ENCODE measurements around the gene TNFRSF4. TPM values are rescaled to one million over a fixed set of nuclear protein-coding genes. Genes with fewer than 3 reads are reported as not detected.

TNFRSF4 gene
- total and polyA plus RNA-seq, 5 donors from 2014 or later = 19.0 to 65.8 (median 33.9) TPM

DNA sequence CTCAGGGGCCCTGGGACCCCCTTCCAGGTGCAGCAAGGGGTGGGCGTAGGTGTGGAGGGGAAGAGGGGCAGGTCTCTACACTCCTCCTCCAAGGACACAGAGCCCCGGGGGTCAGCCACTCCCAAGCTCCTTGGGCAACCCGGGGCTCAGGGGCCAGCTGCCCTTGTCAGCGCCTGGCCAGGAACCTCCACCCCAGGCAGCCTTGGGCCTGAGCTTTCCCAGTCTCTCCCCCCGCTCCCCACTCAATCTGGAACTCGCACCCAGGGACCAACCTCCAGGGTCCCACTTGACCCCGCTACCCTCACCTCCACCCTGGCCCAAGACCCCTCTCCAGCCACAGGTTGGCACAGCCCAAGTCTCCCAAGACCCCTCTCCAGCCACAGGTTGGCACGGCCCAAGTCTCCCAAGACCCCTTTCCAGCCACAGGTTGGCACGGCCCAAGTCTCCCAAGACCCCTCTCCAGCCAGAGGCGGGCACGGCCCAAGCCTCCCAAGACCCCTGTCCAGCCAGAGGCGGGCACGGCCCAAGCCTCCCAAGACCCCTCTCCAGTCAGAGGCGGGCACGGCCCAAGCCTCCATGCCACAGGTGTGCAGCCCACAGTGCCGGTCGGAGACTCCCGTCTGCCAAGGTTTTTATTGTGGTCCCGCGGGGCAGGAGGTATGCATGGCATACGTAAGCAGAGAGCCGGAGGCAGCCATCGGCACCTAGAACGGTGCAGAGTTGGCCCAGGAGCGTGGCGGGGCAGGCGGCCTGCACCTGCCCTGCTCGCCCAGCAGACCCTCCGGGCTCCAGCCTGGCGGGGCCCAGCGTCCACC lies 3.0 kb downstream of the TNFRSF4 start:
- H3K27ac ChIP-seq (ENCODE audit: insufficient read depth, low read length, poor library complexity, severe bottlenecking) = no peak overlapping the region
- Mint-ChIP-seq H3K4me3 (peak overlapping the region; percentile 41 to 83 (median 70)), H3K36me3 (no peaks in the 10 kb centered on the region), H3K27me3 (peaks cover 7% of the 10 kb centered on the region), H3K27ac (peak overlapping the region in 1 of 3 donors; percentile 25), H3K4me1 (peaks cover 0 to 45% (median 18%) of the 10 kb centered on the region in 4 donors), H3K9me3 (no peaks in the 10 kb centered on the region)
- no peak overlapping the region for H3K4me3 ChIP-seq (ENCODE audit: low read depth, low read length)
- DNase-seq (peak in 1 of 3 donors; percentile 1), ATAC-seq (ENCODE audit: low read depth in 2 of 2) (no peak)
- H3K36me3 ChIP-seq (ENCODE audit: control insufficient read depth, insufficient read depth, low read length) = no peaks in the 10 kb centered on the region
- H3K4me1 ChIP-seq (ENCODE audit: control insufficient read depth, insufficient read depth, low read length, poor library complexity, severe bottlenecking) = peaks cover 83% of the 10 kb centered on the region
- H3K27me3 ChIP-seq (ENCODE audit: control insufficient read depth, insufficient read depth, low read length) = no peaks in the 10 kb centered on the region
- no peaks in the 10 kb centered on the region for H3K9me3 ChIP-seq (ENCODE audit: control insufficient read depth in 2 of 2, low read length in 2 of 2)

DNA sequence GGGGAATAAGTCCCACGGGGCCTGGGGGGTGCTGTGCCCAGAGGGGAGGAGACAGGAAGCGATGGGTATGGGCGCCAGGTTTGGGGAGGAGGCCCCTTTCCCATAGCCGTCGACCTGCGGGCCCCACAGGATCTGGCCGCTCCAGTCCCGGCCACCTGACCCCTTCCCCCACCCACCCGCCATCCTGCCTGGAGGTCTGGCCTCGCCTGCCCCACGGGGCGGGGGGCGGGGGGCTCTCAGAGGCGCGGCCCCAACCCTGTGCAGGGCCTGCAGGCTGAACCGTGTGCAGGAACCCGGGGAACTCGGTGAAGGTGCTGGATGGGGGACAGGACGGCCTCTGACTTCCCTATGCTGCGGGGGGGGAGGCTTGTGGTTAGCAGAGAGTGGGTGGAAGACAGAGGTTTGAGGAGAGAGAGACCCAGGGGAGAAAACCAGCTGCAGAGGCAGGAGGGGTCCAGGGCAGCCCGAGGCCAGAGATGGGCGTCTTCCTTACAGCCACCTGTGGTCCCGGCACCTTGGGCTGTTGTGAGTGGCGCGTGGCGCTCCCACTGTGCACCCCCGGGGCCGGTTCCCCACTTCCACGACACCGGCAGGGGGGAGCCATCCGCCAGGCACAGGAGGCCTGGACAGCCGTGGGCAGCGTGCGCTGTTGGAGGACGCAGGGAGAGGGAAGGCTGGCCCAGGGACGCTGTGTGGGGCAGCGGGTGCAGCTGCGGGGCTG lies 5.1 kb downstream of the TNFRSF4 start:
- H3K27me3 Mint-ChIP-seq = peaks cover 7% of the 10 kb centered on the region

DNA sequence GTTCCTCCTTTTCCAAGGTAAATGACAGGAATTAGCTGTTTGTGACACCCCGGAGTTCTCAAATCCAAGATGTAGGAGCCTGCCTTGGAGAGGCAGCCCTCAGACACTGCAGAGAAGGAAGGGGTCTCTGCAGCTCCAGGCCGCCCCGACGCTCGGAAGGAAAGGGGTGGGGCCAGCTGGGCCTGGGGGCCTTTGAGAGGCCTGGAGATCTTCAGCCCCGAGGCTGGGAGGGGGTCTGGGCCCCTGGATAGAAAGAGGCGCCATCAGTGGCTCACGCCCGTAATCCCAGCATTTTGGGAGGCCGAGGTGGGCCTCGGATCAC lies 6.4 kb downstream of the TNFRSF4 start:
- H3K9me3 ChIP-seq (ENCODE audit: control insufficient read depth in 2 of 2, low read length in 2 of 2) = no peaks in the 10 kb centered on the region
- Mint-ChIP-seq H3K36me3 (no peaks in the 10 kb centered on the region), H3K9me3 (no peaks in the 10 kb centered on the region), H3K27me3 (peaks cover 7% of the 10 kb centered on the region), H3K27ac (peak overlapping the region in 1 of 3 donors; percentile 90), H3K4me1 (peaks cover 0 to 31% (median 12%) of the 10 kb centered on the region in 4 donors), H3K4me3 (peak overlapping the region in 3 of 4 donors; percentile 85 to 95 (median 89))
- H3K4me1 ChIP-seq (ENCODE audit: control insufficient read depth, insufficient read depth, low read length, poor library complexity, severe bottlenecking) = peaks cover 62% of the 10 kb centered on the region
- DNase-seq (peak in 1 of 3 donors; percentile 1), ATAC-seq (ENCODE audit: low read depth in 2 of 2) (no peak)
- no peaks in the 10 kb centered on the region for H3K36me3 ChIP-seq (ENCODE audit: control insufficient read depth, insufficient read depth, low read length)
- H3K4me3 ChIP-seq (ENCODE audit: low read depth, low read length) = no peak overlapping the region
- H3K27ac ChIP-seq (ENCODE audit: insufficient read depth, low read length, poor library complexity, severe bottlenecking) = peak overlapping the region; percentile 88
- H3K27me3 ChIP-seq (ENCODE audit: control insufficient read depth, insufficient read depth, low read length) = no peaks in the 10 kb centered on the region

More for the DNA sequence above, 5.1 kb downstream of the TNFRSF4 start:
- H3K9me3 ChIP-seq (ENCODE audit: control insufficient read depth in 2 of 2, low read length in 2 of 2) = no peaks in the 10 kb centered on the region
- Mint-ChIP-seq H3K9me3 (no peaks in the 10 kb centered on the region), H3K36me3 (no peaks in the 10 kb centered on the region), H3K4me1 (peaks cover 0 to 33% (median 12%) of the 10 kb centered on the region in 4 donors), H3K4me3 (peak overlapping the region; percentile 85 to 95 (median 90)), H3K27ac (peak overlapping the region in 2 of 3 donors; percentile 90 to 95)
- H3K4me1 ChIP-seq (ENCODE audit: control insufficient read depth, insufficient read depth, low read length, poor library complexity, severe bottlenecking) = peaks cover 76% of the 10 kb centered on the region
- H3K27me3 ChIP-seq (ENCODE audit: control insufficient read depth, insufficient read depth, low read length) = no peaks in the 10 kb centered on the region
- peak overlapping the region; percentile 88 for H3K27ac ChIP-seq (ENCODE audit: insufficient read depth, low read length, poor library complexity, severe bottlenecking)
- H3K36me3 ChIP-seq (ENCODE audit: control insufficient read depth, insufficient read depth, low read length) = no peaks in the 10 kb centered on the region
- ATAC-seq (ENCODE audit: low read depth in 2 of 2) = peak; percentile 8 to 11
- DNase-seq = peak in 2 of 3 donors; percentile 35 to 55
- no peak overlapping the region for H3K4me3 ChIP-seq (ENCODE audit: low read depth, low read length)

- H3K27me3 ChIP-seq (ENCODE audit: control insufficient read depth, insufficient read depth, low read length) = no peaks in the 10 kb centered on the region
- Mint-ChIP-seq H3K4me3 (peak overlapping the region in 3 of 4 donors; percentile 70 to 91 (median 80)), H3K27me3 (peaks cover 7% of the 10 kb centered on the region), H3K4me1 (peaks cover 0 to 31% (median 12%) of the 10 kb centered on the region in 4 donors), H3K36me3 (no peaks in the 10 kb centered on the region), H3K9me3 (no peaks in the 10 kb centered on the region), H3K27ac (peak overlapping the region in 1 of 3 donors; percentile 74)
- no peaks in the 10 kb centered on the region for H3K36me3 ChIP-seq (ENCODE audit: control insufficient read depth, insufficient read depth, low read length)
- H3K4me3 ChIP-seq (ENCODE audit: low read depth, low read length) = no peak overlapping the region
- ATAC-seq (ENCODE audit: low read depth in 2 of 2) = no peak
- peak overlapping the region; percentile 88 for H3K27ac ChIP-seq (ENCODE audit: insufficient read depth, low read length, poor library complexity, severe bottlenecking)
- H3K4me1 ChIP-seq (ENCODE audit: control insufficient read depth, insufficient read depth, low read length, poor library complexity, severe bottlenecking) = peaks cover 58% of the 10 kb centered on the region
- H3K9me3 ChIP-seq (ENCODE audit: control insufficient read depth in 2 of 2, low read length in 2 of 2) = no peaks in the 10 kb centered on the region
- peak in 1 of 3 donors; percentile 9 for DNase-seq
These were observed 6.9 kb downstream of the TNFRSF4 start for GRCh38 chr1:1206966-1207531.

- H3K27ac ChIP-seq (ENCODE audit: insufficient read depth, low read length, poor library complexity, severe bottlenecking) = peak within 1 kb of the TSS; percentile 88
- peaks cover 54% of the 10 kb centered on the region for H3K4me1 ChIP-seq (ENCODE audit: control insufficient read depth, insufficient read depth, low read length, poor library complexity, severe bottlenecking)
These were observed 7.5 kb downstream of the TNFRSF4 start, which contains the start of gene TNFRSF18 for GRCh38 chr1:1206376-1206965. Gene TNFRSF18, minus strand, starts transcription at chr1:1206592. Its CDS starts 21 bp downstream, at chr1:1206571.

GRCh38 chr1:1205769-1206375 lies 8.1 kb downstream of the TNFRSF4 start:
- H3K4me3 Mint-ChIP-seq = peak overlapping the region; percentile 70 to 91 (median 78)
- DNase-seq (peak in 1 of 3 donors; percentile 1), ATAC-seq (ENCODE audit: low read depth in 2 of 2) (no peak)
- H3K27me3 ChIP-seq (ENCODE audit: control insufficient read depth, insufficient read depth, low read length) = no peaks in the 10 kb centered on the region
- peak overlapping the region; percentile 88 for H3K27ac ChIP-seq (ENCODE audit: insufficient read depth, low read length, poor library complexity, severe bottlenecking)
- no peak overlapping the region for H3K4me3 ChIP-seq (ENCODE audit: low read depth, low read length)
- no peaks in the 10 kb centered on the region for H3K9me3 Mint-ChIP-seq
- H3K27ac Mint-ChIP-seq = no peak overlapping the region
- peaks cover 7% of the 10 kb centered on the region for H3K27me3 Mint-ChIP-seq
- peaks cover 54% of the 10 kb centered on the region for H3K4me1 ChIP-seq (ENCODE audit: control insufficient read depth, insufficient read depth, low read length, poor library complexity, severe bottlenecking)
- H3K36me3 ChIP-seq (ENCODE audit: control insufficient read depth, insufficient read depth, low read length) = no peaks in the 10 kb centered on the region
- peaks cover 0 to 28% (median 12%) of the 10 kb centered on the region in 4 donors for H3K4me1 Mint-ChIP-seq
- no peaks in the 10 kb centered on the region for H3K36me3 Mint-ChIP-seq
- H3K9me3 ChIP-seq (ENCODE audit: control insufficient read depth in 2 of 2, low read length in 2 of 2) = no peaks in the 10 kb centered on the region

More at GRCh38 chr1:1206376-1206965, 7.5 kb downstream of the TNFRSF4 start, which contains the start of gene TNFRSF18:
- peak within 1 kb of the TSS in 2 of 3 donors; percentile 74 to 75 for H3K27ac Mint-ChIP-seq
- H3K27me3 Mint-ChIP-seq = peaks cover 7% of the 10 kb centered on the region
- Histone ChIP-seq H3K4me3 (ENCODE audit: low read depth, low read length) (no peak within 1 kb of the TSS), H3K27me3 (ENCODE audit: control insufficient read depth, insufficient read depth, low read length) (no peaks in the 10 kb centered on the region), H3K9me3 (ENCODE audit: control insufficient read depth in 2 of 2, low read length in 2 of 2) (no peaks in the 10 kb centered on the region), H3K36me3 (ENCODE audit: control insufficient read depth, insufficient read depth, low read length) (no peaks in the 10 kb centered on the region)
- no peak for ATAC-seq (ENCODE audit: low read depth in 2 of 2)
- H3K4me1 Mint-ChIP-seq = peaks cover 0 to 31% (median 12%) of the 10 kb centered on the region in 4 donors
- peak in 2 of 3 donors; percentile 45 to 60 for DNase-seq
- H3K36me3 Mint-ChIP-seq = no peaks in the 10 kb centered on the region
- no peaks in the 10 kb centered on the region for H3K9me3 Mint-ChIP-seq
- peak within 1 kb of the TSS; percentile 70 to 91 (median 78) for H3K4me3 Mint-ChIP-seq
